HCT116 (cell line): ENCODE results near the gene NDOR1. TPM values are rescaled to one million over a fixed set of nuclear protein-coding genes. Genes with fewer than 3 reads are reported as not detected.

ENCODE experiments used
- ATAC-seq: fragments of 200-7000 bp; cut with Tn5 transposase; 2 replicates; pipeline ENCODE4 v1.9.1; 2020; ENCODE audit warnings: mild to moderate bottlenecking, moderate library complexity
- BruUV-seq: library from RNA; stranded (reverse); fragments of 400-500 nt; replicated peaks from 2 replicates; lab custom pipeline; 2021; lab: Mats Ljungman, UMichigan
- CTCF ChIA-PET: fragments of 300-600 bp; sonication (Branson Sonifier 250); formaldehyde crosslinking; loops from one replicate; lab custom pipeline; 2021; ENCODE audit warnings: antibody characterized with exemption; lab: Charles Lee
- POLR2A ChIA-PET: fragments of 300-600, 350-600 bp; sonication (Branson Sonifier 250); formaldehyde crosslinking; loops from one replicate; lab custom pipeline; 2021; ENCODE audit warnings: antibody characterized with exemption; lab: Charles Lee
- RAD21 ChIA-PET, 2 experiments: fragments of 300-600 bp; sonication (Branson Sonifier 250); formaldehyde crosslinking; loops; one replicate each; lab custom pipeline; 2023; ENCODE audit warnings: low total read pairs in 2 of 2; ENCODE audit not compliant: uncharacterized antibody in 2 of 2, unreplicated experiment in 2 of 2, low non-redundant PET in 1 of 2; lab: Charles Lee
- DNase-seq: peaks from one replicate; pipeline ENCODE4 v3.0.0-alpha.2; 2010; ENCODE audit warnings: low read depth, low spot score
- H2AFZ ChIP-seq: fragments of 200-600 bp; shearing (Covaris generic), sonication (generic); 2 replicates; pipeline ENCODE4 v1.6.1; 2017; ENCODE audit warnings: low read depth, mixed run types, mixed read lengths, antibody characterized with exemption, low read length; ENCODE audit not compliant: poor library complexity, severe bottlenecking
- H3K27ac ChIP-seq: 2 replicates; pipeline ENCODE4 v1.5.1; 2012; ENCODE audit warnings: low read depth, low read length
- H3K27me3 ChIP-seq: fragments of 200-600 bp; sonication (generic); 2 replicates; pipeline ENCODE4 v1.6.1; 2016; ENCODE audit warnings: mixed run types, low read length, mixed read lengths; ENCODE audit not compliant: insufficient read depth
- H3K36me3 ChIP-seq, 2 experiments: fragments of 200-500 bp in 1 of 2; fragments of 200-600 bp in 1 of 2; sonication (Bioruptor generic) in 1 of 2; sonication (generic) in 1 of 2; 2 replicates each; pipeline versions ENCODE4 v1.5.1 to v1.6.1; 2014 to 2016; ENCODE audit warnings: low read length in 2 of 2, inconsistent platforms in 1 of 2, mixed read lengths in 1 of 2, mixed run types in 1 of 2; ENCODE audit not compliant: insufficient read depth in 2 of 2, control insufficient read depth in 1 of 2
- H3K4me1 ChIP-seq, 2 experiments: fragments of 200-600 bp in 1 of 2; sonication (generic) in 1 of 2; 2 replicates each; pipeline versions ENCODE4 v1.5.1 to v1.6.1; 2012 to 2017; ENCODE audit warnings: low read length in 2 of 2, inconsistent platforms in 1 of 2, mild to moderate bottlenecking in 1 of 2, mixed read lengths in 1 of 2, mixed run types in 1 of 2, moderate library complexity in 1 of 2; ENCODE audit not compliant: insufficient read depth in 2 of 2, control insufficient read depth in 1 of 2
- H3K4me2 ChIP-seq: fragments of 200-600 bp; sonication (generic); 2 replicates; pipeline ENCODE4 v1.6.1; 2017; ENCODE audit warnings: mixed run types, low read length, mixed read lengths
- H3K4me3 ChIP-seq, 2 experiments: fragments of 200-600 bp in 1 of 2; sonication (generic) in 1 of 2; replicated peaks in 1 of 2; 2 replicates each; pipeline ENCODE4 v1.5.1; 2011 to 2016; ENCODE audit warnings: low read length in 2 of 2, control low read depth in 1 of 2, low read depth in 1 of 2, mild to moderate bottlenecking in 1 of 2, mixed read lengths in 1 of 2, mixed run types in 1 of 2
- H3K79me2 ChIP-seq: fragments of 200-600 bp; sonication (generic); 2 replicates; pipeline ENCODE4 v1.6.1; 2017; ENCODE audit warnings: mild to moderate bottlenecking, mixed run types, low read length, moderate library complexity, mixed read lengths; ENCODE audit not compliant: insufficient read depth
- H3K9ac ChIP-seq: fragments of 200-600 bp; sonication (generic); 2 replicates; pipeline ENCODE4 v1.6.1; 2016; ENCODE audit warnings: low read length, mixed read lengths
- H3K9me2 ChIP-seq: fragments of 200-600 bp; sonication (generic), shearing (Covaris generic); 2 replicates; pipeline ENCODE4 v1.6.1; 2017; ENCODE audit warnings: mixed run types, mild to moderate bottlenecking, moderate library complexity; ENCODE audit not compliant: insufficient read depth
- H3K9me3 ChIP-seq, 2 experiments: fragments of 200-500 bp in 1 of 2; fragments of 200-600 bp in 1 of 2; sonication (Bioruptor generic) in 1 of 2; sonication (generic) in 1 of 2; 2 replicates each; pipeline ENCODE4 v1.6.1; 2014 to 2017; ENCODE audit warnings: low read length in 2 of 2, mixed read lengths in 2 of 2, inconsistent platforms in 1 of 2, low read depth in 1 of 2, mild to moderate bottlenecking in 1 of 2, mixed run types in 1 of 2, moderate library complexity in 1 of 2; ENCODE audit not compliant: control insufficient read depth in 1 of 2, insufficient read depth in 1 of 2
- H4K20me1 ChIP-seq: fragments of 200-600 bp; sonication (generic), shearing (Covaris generic); 2 replicates; pipeline ENCODE4 v1.6.1; 2017; ENCODE audit warnings: mixed run types, mild to moderate bottlenecking, moderate library complexity; ENCODE audit not compliant: insufficient read depth
- CEBPB ChIP-seq: IDR thresholded peaks from 2 replicates; pipeline ENCODE4 v1.6.1; 2012; ENCODE audit warnings: low read depth
- ELF1 ChIP-seq: IDR thresholded peaks from 2 replicates; pipeline ENCODE4 v1.6.1; 2012; ENCODE audit warnings: low read depth, borderline replicate concordance
- EZH2 ChIP-seq: fragments of 200-600 bp; sonication (generic); IDR thresholded peaks from 2 replicates; pipeline ENCODE4 v1.6.1; 2017; ENCODE audit warnings: antibody characterized with exemption, mixed run types
- EZH2phosphoT487 ChIP-seq: fragments of 200-600 bp; IDR thresholded peaks from 2 replicates; pipeline ENCODE4 v1.6.1; 2018; ENCODE audit warnings: antibody characterized with exemption, borderline replicate concordance
- JUND ChIP-seq: IDR thresholded peaks from 2 replicates; pipeline ENCODE4 v1.6.1; 2012
- SP1 ChIP-seq: IDR thresholded peaks from 2 replicates; pipeline ENCODE4 v1.6.1; 2012; ENCODE audit warnings: low read depth
- YY1 ChIP-seq: IDR thresholded peaks from 2 replicates; pipeline ENCODE4 v1.6.1; 2011; ENCODE audit warnings: low read length, low read depth, moderate library complexity, mild to moderate bottlenecking; ENCODE audit not compliant: insufficient replicate concordance; ENCODE audit errors: extremely low read depth
- ZFX ChIP-seq: fragments of 450-650 bp; IDR thresholded peaks from 2 replicates; pipeline ENCODE4 v1.6.1; 2017
- intact Hi-C: fragments of 100-400 bp; cut with micrococcal nuclease; formaldehyde crosslinking; loops from 2 replicates; pipeline ENCODE4 v1.10.0; 2022
- total RNA-seq: library from RNA; stranded (reverse); gene quantifications from one replicate; pipeline ENCODE4 v1.2.1, GENCODE V29; 2021; ENCODE audit not compliant: unreplicated experiment
- TF ChIP-seq, protein P1 (sequence below): IDR thresholded peaks from 2 replicates; pipeline ENCODE4 v1.6.1; 2012; ENCODE audit warnings: low read depth
- TF ChIP-seq, protein P2 (sequence below): IDR thresholded peaks from 2 replicates; pipeline ENCODE4 v1.6.1; 2012
- TF ChIP-seq, protein P3 (sequence below), 3 experiments: fragments of 200-600 bp in 1 of 3; sonication (generic) in 1 of 3; IDR thresholded peaks in 2 of 3; conservative IDR thresholded peaks in 1 of 3; 2 replicates each; pipeline ENCODE4 v1.5.1; 2012 to 2017; ENCODE audit warnings: low read depth in 2 of 3, low read length in 2 of 3, antibody characterized with exemption in 1 of 3, borderline replicate concordance in 1 of 3, control low read depth in 1 of 3, mild to moderate bottlenecking in 1 of 3, mixed read lengths in 1 of 3, mixed run types in 1 of 3, moderate library complexity in 1 of 3; ENCODE audit not compliant: insufficient read depth in 1 of 3

NDOR1 gene
- total RNA-seq, 1 experiment from 2014 or later = 28.4 TPM

- TF ChIP-seq, protein P1, sequence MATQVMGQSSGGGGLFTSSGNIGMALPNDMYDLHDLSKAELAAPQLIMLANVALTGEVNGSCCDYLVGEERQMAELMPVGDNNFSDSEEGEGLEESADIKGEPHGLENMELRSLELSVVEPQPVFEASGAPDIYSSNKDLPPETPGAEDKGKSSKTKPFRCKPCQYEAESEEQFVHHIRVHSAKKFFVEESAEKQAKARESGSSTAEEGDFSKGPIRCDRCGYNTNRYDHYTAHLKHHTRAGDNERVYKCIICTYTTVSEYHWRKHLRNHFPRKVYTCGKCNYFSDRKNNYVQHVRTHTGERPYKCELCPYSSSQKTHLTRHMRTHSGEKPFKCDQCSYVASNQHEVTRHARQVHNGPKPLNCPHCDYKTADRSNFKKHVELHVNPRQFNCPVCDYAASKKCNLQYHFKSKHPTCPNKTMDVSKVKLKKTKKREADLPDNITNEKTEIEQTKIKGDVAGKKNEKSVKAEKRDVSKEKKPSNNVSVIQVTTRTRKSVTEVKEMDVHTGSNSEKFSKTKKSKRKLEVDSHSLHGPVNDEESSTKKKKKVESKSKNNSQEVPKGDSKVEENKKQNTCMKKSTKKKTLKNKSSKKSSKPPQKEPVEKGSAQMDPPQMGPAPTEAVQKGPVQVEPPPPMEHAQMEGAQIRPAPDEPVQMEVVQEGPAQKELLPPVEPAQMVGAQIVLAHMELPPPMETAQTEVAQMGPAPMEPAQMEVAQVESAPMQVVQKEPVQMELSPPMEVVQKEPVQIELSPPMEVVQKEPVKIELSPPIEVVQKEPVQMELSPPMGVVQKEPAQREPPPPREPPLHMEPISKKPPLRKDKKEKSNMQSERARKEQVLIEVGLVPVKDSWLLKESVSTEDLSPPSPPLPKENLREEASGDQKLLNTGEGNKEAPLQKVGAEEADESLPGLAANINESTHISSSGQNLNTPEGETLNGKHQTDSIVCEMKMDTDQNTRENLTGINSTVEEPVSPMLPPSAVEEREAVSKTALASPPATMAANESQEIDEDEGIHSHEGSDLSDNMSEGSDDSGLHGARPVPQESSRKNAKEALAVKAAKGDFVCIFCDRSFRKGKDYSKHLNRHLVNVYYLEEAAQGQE = no peak
- no peak for TF ChIP-seq EZH2
- no peak for TF ChIP-seq EZH2phosphoT487
- no peak for TF ChIP-seq ELF1
- TF ChIP-seq JUND = no peak
- TF ChIP-seq CEBPB = no peak
Measured at GRCh38 chr9:137199411-137200121, 5.9 kb upstream of the NDOR1 start (continued).

- intact Hi-C loops = loop anchor here (1.0 kb wide), 1 partner anchor 41 kb away; the partner anchor contains the start of gene TUBB4B
- Histone ChIP-seq H2AFZ (no peak within 1 kb of the TSS), H3K4me3 (peak within 1 kb of the TSS; percentile 61 to 81), H3K4me2 (peak within 1 kb of the TSS; percentile 95), H3K27ac (peak within 1 kb of the TSS; percentile 85), H3K27me3 (no peaks in the 10 kb centered on the region), H3K36me3 (0 out of 4 replicates have a peak, but pooled peaks cover 0 to 3% of the 10 kb centered on the region in 2 experiments), H3K4me1 (peaks cover 32 to 54% of the 10 kb centered on the region in 2 experiments), H3K79me2 (peaks cover 44% of the 10 kb centered on the region), H3K9ac (peak within 1 kb of the TSS; percentile 77), H4K20me1 (no peaks in the 10 kb centered on the region), H3K9me2 (no peaks in the 10 kb centered on the region), H3K9me3 (no peaks in the 10 kb centered on the region)
- ChIA-PET CTCF (interaction anchor here (0.5 to 2.0 kb wide), 6 partner anchors 12 to 151 kb away, joined by 3 to 7 read pairs (median 3); partner anchors contain the start of genes CYSRT1 and RNF224), RAD21 (interaction anchor here in 1 of 2 experiments (1.1 kb wide), 1 partner anchor 11 kb away, joined by 4 read pairs; the partner anchor contains the start of gene SSNA1), POLR2A (interaction anchor here (0.8 to 1.2 kb wide), 12 partner anchors 10 to 132 kb away, joined by 3 to 17 read pairs (median 4); partner anchors contain the start of genes ANAPC2, MAN1B1, RNF224 and SSNA1)
- BruUV-seq = no TSS peak
- peak; percentile 93 for ATAC-seq
- peak; percentile 96 for DNase-seq
- TF ChIP-seq, protein P2, sequence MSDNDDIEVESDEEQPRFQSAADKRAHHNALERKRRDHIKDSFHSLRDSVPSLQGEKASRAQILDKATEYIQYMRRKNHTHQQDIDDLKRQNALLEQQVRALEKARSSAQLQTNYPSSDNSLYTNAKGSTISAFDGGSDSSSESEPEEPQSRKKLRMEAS = no peak
- TF ChIP-seq YY1 = peak; percentile 88
- TF ChIP-seq, protein P1 = no peak
- TF ChIP-seq SP1 = no peak
- peak; percentile 71; the same call in 1 of the 2 replicates for TF ChIP-seq ZFX
- TF ChIP-seq, protein P3, sequence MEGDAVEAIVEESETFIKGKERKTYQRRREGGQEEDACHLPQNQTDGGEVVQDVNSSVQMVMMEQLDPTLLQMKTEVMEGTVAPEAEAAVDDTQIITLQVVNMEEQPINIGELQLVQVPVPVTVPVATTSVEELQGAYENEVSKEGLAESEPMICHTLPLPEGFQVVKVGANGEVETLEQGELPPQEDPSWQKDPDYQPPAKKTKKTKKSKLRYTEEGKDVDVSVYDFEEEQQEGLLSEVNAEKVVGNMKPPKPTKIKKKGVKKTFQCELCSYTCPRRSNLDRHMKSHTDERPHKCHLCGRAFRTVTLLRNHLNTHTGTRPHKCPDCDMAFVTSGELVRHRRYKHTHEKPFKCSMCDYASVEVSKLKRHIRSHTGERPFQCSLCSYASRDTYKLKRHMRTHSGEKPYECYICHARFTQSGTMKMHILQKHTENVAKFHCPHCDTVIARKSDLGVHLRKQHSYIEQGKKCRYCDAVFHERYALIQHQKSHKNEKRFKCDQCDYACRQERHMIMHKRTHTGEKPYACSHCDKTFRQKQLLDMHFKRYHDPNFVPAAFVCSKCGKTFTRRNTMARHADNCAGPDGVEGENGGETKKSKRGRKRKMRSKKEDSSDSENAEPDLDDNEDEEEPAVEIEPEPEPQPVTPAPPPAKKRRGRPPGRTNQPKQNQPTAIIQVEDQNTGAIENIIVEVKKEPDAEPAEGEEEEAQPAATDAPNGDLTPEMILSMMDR (IDR thresholded peaks at IDR 0.05 in 2 of 3, conservative IDR thresholded peaks at IDR 0.05 in 1 of 3; ENCODE audit: borderline replicate concordance in 1 of 3, insufficient read depth in 1 of 3, low read depth in 2 of 3, low read length in 2 of 3) = no peak
Measured at GRCh38 chr9:137200311-137201204, 4.9 kb upstream of the NDOR1 start, which contains the start of gene TPRN. Gene TPRN (minus strand): TSS chr9:137200741. CDS start chr9:137200711, 30 bp downstream.
